Liver (tissue), 3 donors: ENCODE results near the gene LMBR1L.

Experiments
- EGR1 ChIP-seq, 2 donors: IDR thresholded peaks; 2 replicates each; pipeline ENCODE4 v1.6.1; 2016 to 2018; ENCODE audit warnings: antibody characterized with exemption in 2 of 2, low read depth in 2 of 2
- GABPA ChIP-seq, 2 donors: IDR thresholded peaks in 1 of 2; conservative IDR thresholded peaks in 1 of 2; 2 replicates each; pipeline ENCODE4 v1.6.1; 2016; ENCODE audit warnings: antibody characterized with exemption in 2 of 2, mild to moderate bottlenecking in 1 of 2, moderate library complexity in 1 of 2
- JUND ChIP-seq, 2 donors: IDR thresholded peaks; 2 replicates each; pipeline ENCODE4 v1.6.1; 2016; ENCODE audit warnings: antibody characterized with exemption in 2 of 2
- RAD21 ChIP-seq, 2 donors: IDR thresholded peaks; 2 replicates each; pipeline ENCODE4 v1.6.1; 2016; ENCODE audit warnings: antibody characterized with exemption in 2 of 2, mild to moderate bottlenecking in 2 of 2
- YY1 ChIP-seq: IDR thresholded peaks from 2 replicates; pipeline ENCODE4 v1.6.1; 2016; ENCODE audit warnings: antibody characterized with exemption, mild to moderate bottlenecking
- TF ChIP-seq, protein P1 (sequence below): fragments of 150-350 bp; IDR thresholded peaks from 2 replicates; pipeline ENCODE4 v1.5.1; 2017; ENCODE audit warnings: improper control_type of control experiment, low read depth, low read length; ENCODE audit not compliant: missing input control
- TF ChIP-seq, protein P2 (sequence below): IDR thresholded peaks from 2 replicates; pipeline ENCODE4 v1.6.1; 2016; ENCODE audit warnings: antibody characterized with exemption
- TF ChIP-seq, protein P3 (sequence below): IDR thresholded peaks from 2 replicates; pipeline ENCODE4 v1.6.1; 2016; ENCODE audit warnings: antibody characterized with exemption, mild to moderate bottlenecking
- donor health status: healthy.
- donor health status: healthy.

DNA sequence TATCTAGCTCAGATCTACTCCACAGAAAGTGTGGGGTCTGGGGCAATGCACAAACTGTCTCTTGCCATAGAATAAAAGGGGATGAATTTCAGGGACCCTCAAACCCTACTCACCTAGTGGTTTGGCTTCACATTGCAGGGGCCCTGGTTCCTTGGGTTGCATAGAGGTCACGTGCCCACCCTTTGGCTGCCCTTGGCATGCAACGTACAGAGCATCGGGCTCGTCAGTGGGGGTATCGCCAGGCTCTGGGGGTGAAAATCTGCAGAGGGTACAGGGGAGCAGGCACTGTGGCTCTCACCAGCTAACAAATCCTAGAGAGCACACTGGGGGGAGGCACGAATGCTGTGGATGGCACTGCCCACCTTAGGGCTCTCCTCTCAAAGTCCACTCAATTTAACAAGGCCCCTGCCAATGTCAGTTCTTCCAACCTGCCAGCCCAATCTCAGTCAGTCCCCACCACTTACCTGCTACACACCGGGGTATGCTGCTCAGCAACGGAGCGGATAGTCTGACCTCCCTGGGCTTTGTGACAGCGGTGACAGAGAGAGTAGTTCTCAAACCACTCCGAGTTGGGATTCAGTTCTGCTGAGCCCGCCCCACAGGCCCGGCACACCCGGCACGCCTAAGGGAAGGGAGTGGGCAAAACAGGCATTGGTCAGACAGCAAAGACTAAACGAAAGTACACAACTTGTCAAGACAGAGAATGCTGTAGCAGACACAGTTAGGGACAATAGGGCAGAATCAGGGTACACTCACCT, 58.0 kb downstream of the LMBR1L start:
- TF ChIP-seq, protein P1, sequence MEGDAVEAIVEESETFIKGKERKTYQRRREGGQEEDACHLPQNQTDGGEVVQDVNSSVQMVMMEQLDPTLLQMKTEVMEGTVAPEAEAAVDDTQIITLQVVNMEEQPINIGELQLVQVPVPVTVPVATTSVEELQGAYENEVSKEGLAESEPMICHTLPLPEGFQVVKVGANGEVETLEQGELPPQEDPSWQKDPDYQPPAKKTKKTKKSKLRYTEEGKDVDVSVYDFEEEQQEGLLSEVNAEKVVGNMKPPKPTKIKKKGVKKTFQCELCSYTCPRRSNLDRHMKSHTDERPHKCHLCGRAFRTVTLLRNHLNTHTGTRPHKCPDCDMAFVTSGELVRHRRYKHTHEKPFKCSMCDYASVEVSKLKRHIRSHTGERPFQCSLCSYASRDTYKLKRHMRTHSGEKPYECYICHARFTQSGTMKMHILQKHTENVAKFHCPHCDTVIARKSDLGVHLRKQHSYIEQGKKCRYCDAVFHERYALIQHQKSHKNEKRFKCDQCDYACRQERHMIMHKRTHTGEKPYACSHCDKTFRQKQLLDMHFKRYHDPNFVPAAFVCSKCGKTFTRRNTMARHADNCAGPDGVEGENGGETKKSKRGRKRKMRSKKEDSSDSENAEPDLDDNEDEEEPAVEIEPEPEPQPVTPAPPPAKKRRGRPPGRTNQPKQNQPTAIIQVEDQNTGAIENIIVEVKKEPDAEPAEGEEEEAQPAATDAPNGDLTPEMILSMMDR: no peak
- TF ChIP-seq, protein P2, sequence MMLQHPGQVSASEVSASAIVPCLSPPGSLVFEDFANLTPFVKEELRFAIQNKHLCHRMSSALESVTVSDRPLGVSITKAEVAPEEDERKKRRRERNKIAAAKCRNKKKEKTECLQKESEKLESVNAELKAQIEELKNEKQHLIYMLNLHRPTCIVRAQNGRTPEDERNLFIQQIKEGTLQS: no peak
- TF ChIP-seq JUND (IDR thresholded peaks at IDR 0.05) (no peak), GABPA (IDR thresholded peaks at IDR 0.05 in 1 of 2, conservative IDR thresholded peaks at IDR 0.05 in 1 of 2) (no peak), EGR1 (IDR thresholded peaks at IDR 0.05; ENCODE audit: low read depth in 2 of 2) (no peak), RAD21 (IDR thresholded peaks at IDR 0.05) (no peak), YY1 (no peak)
- TF ChIP-seq, protein P3, sequence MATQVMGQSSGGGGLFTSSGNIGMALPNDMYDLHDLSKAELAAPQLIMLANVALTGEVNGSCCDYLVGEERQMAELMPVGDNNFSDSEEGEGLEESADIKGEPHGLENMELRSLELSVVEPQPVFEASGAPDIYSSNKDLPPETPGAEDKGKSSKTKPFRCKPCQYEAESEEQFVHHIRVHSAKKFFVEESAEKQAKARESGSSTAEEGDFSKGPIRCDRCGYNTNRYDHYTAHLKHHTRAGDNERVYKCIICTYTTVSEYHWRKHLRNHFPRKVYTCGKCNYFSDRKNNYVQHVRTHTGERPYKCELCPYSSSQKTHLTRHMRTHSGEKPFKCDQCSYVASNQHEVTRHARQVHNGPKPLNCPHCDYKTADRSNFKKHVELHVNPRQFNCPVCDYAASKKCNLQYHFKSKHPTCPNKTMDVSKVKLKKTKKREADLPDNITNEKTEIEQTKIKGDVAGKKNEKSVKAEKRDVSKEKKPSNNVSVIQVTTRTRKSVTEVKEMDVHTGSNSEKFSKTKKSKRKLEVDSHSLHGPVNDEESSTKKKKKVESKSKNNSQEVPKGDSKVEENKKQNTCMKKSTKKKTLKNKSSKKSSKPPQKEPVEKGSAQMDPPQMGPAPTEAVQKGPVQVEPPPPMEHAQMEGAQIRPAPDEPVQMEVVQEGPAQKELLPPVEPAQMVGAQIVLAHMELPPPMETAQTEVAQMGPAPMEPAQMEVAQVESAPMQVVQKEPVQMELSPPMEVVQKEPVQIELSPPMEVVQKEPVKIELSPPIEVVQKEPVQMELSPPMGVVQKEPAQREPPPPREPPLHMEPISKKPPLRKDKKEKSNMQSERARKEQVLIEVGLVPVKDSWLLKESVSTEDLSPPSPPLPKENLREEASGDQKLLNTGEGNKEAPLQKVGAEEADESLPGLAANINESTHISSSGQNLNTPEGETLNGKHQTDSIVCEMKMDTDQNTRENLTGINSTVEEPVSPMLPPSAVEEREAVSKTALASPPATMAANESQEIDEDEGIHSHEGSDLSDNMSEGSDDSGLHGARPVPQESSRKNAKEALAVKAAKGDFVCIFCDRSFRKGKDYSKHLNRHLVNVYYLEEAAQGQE: no peak
